Measurements from ENCODE around the gene TWF1. TPM values are rescaled to one million over a fixed set of nuclear protein-coding genes. Genes with fewer than 3 reads are reported as not detected.

Gene TWF1
- total RNA-seq, 1 experiment from 2014 or later, result 226 TPM

Other genes with a start within 250 kb of the TWF1 start
- gene PUS7L, start 47.5 kb downstream of the TWF1 start, total RNA-seq (2014; rRNA removed), result 9.1 and 14.6 TPM in 2 replicates
- gene IRAK4, start 47.4 kb downstream of the TWF1 start, total RNA-seq (2014; rRNA removed), result 5.6 and 8.9 TPM in 2 replicates
- gene TMEM117, start 29.8 kb upstream of the TWF1 start, total RNA-seq (2014; rRNA removed), result 7.9 and 9.0 TPM in 2 replicates

Measured in PC-3 (cell line).